ENCODE results near the gene STAT1.
"Not testable (repeated sequence)": the region's sequence is repeated elsewhere in the genome, so short reads cannot be mapped to it uniquely, and the experiment has no call there.

STAT1 gene

DNA sequence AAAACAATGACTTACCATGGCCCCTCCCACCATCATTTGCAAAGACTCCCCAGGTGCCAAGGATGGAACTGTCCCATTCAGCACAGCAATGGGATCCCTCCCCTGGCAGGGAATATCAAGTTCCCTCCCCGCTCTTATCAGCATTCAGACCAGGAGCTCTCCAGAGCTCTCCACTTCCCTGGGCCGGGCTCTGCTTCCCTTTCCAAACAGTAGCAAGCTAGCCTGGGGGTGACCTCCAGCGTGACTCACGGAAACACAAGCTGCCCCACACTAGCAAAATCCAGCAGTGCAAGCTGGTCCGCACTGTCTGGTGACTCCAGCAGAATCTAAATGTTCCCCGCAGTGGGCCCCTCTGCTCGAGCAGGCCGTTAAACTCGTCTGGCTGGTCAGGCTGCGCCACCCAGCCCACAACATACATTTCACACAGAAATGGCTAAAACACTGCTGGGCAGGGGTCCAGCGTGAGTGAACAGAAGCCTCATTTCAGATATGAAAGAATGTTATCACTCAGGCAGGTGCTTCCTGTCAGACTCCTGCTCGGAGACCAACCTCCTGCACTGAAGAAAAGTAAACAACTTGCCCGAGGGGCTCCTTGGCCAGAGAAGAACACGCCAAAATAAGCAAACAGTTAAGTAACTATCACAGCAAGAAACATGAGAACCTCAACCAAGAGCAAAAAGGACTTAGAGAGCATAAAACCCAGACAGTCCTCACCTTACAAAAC is 33.9 kb downstream of the STAT1 start:
- no peak for DNase-seq

DNA sequence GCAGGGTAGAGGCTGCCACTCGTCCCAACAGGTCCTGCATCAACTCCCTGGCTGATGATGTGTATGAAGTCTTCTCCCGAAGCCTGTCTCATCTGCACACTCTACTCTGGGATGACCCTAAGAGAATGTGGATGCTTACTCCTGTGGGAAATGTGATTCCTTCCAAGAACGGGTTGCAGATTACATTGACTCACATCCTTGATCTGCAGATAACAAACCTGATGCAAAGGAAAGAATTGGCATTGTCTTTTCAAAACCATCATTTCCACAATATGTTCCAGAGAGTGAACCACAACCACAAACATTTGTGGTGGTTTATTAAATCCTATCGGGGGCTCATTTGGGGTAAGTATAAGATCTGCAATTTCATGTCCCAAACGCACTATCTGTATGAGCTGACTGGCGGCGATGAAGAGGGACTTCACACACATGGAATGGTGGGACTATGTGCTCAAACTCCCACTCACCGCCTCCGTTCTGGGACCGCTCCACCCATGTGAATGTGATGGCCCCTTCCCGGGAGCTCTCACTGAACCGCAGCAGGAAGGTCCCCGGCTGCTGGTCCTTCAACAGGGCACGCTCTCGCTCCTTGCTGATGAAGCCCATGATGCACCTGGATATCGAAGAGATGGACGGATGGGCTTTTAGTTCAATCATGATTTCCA is 35.5 kb downstream of the STAT1 start:
- DNase-seq = no peak

DNA sequence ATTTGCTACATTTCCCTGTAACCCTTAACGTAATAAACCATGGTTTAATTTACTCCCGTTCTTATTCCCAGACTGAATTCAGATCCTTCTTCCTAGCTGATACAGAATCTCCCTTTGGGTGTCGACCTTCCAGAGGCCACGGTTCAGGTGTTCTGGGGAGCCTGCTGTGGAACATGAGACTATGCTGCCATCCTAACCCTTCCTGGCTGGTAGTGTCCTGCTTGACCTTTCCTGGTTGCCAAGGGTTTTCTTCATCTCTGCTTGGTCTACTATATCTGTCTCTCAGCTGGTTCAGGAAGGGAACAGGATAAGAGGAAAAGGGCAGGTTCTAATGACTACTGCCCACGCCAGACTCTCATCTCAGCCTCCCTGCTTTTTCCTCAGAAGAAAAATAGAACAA is 36.5 kb downstream of the STAT1 start:
- no peak for DNase-seq

DNA sequence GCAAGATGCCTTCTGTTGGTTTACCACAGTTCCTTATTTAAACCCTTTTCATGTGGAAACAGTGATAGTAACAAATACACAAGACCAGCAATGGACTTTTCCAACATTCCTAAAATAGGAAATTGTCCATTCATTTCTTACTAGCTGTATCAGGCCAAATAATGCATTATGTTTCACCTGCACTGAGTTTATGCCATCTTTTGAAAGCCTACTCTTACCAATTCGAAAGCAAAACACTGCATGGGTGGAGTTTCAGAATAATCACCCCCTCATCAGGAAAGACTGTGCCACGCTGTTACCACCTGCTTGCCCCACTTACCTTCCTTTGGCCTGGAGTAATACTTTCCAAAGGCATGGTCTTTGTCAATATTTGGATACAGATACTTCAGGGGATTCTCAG is 37.5 kb downstream of the STAT1 start:
- no peak for DNase-seq

DNA sequence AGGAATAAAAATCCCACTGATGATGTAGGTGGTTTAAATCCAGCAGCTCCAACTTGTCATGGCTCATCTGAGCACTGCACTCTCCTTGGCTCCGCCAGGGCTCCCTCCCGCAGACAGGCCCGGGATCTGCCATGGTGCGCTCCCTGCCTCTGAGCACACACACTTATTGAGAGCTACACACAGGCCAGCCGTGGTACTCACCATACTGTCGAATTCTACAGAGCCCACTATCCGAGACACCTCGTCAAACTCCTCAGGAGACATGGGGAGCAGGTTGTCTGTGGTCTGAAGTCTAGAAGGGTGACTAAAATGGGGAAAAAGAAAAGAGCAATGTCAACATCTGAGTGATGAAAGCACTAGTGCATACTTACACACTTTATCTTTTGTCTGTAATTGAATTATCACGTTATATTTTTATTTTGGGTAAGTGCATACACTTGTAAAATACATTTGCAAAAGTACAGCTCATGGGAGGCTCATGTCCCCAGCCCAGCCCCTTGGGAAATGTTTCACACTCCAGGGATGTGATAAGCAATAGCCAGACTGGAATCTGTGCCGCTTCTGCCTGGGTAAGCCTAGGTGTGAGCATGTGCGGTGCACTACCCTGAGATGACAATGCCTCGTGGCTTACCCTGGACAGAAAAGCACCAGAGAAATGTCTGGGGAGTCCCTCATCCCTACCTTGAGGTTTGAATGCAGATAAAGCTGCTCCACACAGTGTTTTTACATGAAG is 39.2 kb downstream of the STAT1 start:
- DNase-seq = no peak

DNA sequence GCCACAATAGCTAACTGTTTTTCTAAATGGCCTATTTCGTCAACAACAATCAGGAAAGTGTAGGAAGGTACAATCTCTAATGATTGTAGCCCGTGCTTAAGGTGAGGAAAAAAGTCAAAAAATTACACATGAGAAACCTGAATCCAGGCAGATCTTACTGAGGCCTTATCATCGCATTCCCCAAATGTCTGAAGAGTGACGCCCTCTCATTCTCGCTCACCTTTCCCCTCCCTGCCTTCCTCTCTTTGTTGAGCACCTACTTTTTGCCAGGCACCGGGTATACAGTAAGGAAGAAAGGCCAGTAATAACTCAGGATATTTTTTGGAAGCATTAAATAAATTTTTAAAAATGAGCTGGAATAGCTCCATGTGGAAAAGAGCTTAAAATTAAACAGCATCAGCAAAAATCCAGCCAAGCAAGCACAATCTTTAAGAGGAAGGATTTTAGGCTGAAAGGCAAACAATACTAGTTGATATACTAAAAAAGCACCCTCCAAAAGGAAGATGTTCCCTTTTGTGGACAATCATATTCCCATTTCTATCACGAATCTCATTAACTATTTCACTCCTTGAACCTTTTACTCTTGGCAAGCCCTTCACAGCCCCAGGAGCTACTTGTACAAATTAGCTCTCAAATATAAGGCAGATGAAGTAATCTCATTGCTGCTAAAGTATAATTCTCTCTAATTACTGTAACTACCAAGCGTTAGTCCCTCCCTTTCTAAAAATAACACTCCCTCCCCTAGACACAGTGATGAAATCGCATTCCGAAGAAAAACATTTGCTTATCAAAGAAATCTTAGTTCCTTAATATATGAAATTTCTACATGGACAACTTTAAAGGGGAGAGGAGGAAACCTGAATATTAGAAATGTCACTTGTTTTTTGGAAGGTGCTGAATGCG is 40.0 kb downstream of the STAT1 start:
- DNase-seq = no peak

DNA sequence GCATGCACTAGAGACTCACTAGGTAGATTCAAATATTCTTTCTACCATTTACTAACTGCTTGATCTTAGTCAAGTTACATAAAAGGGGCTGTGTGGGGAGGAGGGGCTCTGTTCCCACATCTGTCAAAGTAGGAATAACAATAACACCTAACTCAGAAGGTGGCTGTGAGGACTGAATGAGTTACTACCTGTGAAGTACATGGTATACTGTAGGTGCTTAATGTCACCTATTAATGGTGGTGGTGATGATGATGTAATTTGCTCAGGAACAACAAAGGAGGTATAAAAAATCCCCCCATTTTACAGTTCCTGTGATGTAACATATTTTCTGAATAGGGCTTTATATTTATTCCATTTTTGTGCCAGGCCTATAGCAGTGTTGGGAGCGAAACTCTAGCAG is 40.7 kb downstream of the STAT1 start:
- no peak for DNase-seq

DNA sequence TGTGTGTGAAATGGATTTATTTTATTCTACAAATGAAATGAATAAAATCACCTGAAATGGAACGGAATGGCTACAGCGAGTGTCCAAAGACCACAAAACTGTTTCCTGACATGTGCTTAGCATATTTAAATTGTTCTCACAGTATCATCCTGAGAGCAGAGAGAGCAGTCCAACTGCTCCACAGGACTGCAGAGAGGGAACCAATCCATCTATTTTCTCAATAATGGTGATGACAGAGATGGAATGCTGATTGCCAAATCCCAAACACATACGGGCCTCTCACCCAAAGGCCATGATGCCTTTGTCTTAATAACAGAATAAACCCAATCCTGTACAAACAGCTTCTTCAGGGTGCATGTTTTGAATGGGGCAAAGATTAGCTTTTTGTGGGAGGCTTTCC is 41.1 kb downstream of the STAT1 start:
- DNase-seq = no peak

DNA sequence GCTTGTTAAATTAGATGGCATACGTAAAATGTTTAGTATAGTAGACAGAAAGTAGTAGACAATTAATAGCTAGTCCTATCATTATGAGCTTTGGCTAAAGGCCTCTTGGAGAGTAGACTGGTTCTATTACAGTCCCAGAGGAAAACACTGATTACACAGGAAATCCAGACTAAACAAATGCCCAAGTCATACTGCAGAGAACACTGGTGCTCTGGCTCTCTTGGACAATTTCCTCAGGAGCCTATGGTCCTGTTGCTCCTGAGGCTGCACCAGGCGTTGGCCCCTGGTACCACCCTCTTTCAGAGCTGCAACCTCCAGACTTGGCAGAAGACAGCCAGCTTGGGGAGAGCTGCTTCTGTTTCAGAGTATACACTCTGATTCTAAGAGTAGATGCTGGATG is 41.8 kb downstream of the STAT1 start:
- DNase-seq = no peak

DNA sequence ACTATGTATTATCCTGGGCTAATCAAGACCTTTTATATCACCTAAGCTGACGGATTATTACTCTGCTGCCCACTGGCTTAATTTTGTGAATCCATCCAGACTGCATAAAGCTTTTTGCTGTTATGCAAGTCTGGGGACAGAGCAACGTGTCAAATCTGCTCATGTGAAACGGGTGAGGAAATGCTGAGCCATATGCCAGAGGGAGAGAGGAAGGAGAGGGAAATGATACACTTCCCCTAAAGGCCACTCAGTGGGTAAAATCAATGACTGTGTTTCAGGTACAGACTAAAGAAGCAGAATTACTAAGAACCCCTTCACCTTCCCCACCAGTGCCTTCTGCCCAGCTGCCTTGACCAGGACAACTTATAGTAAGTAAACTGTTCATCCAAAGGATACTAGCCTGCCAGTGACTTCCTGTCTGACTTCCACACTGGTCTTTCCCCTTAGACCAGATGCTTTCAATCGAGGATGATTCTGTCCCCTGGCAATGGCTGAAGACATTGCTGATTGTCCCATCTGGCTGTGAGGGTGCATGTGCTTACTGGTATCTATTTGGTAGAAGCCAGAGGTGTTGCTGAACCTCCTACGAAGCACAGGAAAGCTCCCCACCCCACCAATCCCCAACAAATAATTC is 43.0 kb downstream of the STAT1 start:
- DNase-seq = no peak

DNA sequence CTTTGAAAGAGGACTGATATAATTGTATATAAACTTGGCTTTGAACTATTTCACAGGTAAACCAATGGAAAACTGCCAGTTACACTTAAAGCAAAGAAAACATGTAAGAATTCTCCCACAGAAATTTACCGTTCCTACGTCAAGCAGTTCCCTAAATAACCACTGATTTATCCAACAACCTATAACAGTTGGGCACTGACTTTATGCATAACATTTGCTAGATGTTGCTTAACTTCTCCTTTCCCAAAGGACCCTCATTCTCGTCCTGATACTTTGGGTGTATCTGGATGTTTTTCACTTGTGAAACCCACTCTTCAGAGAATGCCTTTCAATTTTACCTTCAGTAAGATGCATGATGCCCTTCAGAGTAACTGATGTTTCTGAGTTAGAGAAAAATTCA is 43.8 kb downstream of the STAT1 start:
- no peak for DNase-seq

DNA sequence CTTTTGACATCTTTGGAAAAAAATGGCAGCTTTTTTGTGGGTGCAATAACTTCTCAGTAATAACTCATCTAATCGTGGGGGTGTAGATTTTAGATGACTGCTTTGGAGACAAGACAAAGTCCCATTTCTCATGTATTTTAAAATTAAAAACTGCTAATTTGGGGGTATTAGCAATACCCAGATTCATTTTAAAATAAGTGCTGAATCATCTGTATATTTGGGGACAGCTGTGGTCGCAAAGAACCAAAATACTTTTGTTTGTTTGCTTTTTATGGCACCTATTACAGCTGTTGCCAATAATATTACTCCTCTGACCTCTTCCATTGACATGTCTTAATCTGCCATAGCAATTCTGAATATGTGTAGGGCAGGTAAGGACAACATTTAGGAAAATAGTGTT is 45.4 kb downstream of the STAT1 start:
- no peak for DNase-seq

DNA sequence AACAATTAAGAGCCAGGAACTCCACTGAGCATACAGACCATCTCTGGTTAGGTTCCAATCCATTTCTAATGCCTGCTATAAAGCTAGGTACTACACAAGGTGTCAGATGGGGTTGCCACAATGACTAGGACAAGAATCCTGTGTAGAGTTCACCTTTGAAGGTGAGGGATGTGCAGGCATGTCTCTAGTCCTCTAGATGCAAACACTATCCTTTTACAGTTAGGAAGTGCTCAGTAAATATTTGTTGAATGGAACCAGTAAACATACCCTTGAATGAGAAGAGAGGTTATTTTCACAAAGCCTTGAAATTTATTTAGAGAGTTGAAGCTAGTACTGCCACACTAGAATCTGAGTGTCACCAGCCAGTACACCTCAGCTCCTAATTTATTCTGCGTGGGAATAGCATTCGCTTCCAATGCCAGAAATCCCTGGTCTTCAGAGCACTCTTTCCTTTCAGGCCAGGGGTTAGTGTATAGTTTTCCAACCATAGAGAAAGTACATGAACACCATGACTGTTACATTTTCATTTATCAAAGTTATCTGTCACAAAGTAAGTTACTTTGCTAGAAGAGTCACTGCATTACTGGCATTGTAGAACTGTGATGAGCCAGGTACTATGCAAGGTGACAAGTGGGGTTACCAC is 48.3 kb downstream of the STAT1 start:
- no peak for DNase-seq

DNA sequence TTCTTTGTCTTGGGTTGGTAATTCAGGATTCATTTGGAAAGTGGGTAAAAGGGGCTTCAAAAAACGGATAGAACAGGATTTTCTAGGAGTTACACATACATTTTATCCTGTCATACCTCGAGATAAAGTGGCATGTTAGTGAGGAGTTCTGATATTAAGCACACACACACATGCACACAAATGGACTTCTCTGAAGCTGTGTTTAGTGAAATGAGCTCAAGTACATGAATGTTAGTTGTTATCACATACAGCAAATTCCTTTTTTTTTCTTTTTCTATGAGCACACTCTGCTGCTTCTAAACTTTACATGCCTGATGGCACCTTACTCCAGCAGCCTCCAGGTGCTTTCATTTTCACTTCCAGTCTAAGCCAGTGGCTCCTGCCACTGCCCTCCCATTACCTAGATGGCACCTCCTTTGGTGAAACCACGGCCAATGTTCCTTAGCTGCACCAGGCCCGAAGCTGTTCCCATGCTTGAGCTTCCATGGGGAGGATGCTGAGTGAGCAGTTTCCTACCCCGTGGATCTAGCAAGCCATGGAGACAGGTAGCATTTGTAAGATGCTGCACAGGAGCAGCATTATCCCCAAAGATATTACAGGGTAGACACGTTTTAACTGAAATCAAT is 49.7 kb downstream of the STAT1 start:
- DNase-seq = no peak

DNA sequence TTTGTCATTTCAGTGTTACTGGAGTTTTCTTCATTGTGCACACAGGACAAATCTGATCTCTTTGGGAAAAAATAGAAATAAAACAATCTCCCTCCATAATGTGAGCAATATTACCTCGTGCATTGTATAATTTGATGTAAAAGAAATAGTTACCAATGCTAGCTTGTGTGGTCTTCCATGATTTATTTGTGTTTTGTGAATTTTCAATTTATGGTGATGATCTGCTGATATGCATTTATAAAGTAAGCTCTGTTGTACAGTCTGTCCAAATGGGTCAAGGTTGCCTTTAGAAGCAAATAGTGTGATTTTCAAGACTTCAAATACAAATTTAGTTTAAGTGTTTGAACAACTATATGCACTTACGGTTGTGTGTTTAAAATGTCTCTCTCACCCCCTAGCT is 50.9 kb downstream of the STAT1 start:
- DNase-seq = no peak

DNA sequence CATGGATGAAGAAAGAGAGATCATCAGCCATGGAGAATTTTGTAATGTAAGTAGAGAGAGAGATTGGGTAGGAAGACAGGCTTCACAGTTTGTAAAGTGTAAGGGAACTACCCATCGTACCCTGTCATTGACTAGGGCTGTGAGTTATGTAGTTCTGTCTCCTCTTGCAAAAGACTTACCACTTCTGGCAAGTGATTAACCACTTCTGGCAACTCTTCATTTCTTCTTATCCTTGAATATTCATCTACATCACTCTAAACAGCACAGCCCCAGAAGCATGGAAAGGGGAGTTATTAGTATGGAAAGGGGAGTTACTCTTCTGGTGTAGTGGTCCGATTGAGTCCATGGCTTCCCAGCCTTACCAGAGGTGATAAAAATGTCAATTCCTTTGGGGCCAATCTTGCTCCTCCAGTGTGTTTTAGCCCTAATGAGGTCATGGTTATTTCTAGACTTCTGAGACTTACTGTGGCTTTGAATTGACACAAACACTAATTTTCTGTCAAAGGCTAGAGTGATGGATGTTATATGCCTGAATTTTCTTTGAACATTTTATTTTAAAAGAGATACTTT is 52.0 kb downstream of the STAT1 start:
- DNase-seq = no peak

DNA sequence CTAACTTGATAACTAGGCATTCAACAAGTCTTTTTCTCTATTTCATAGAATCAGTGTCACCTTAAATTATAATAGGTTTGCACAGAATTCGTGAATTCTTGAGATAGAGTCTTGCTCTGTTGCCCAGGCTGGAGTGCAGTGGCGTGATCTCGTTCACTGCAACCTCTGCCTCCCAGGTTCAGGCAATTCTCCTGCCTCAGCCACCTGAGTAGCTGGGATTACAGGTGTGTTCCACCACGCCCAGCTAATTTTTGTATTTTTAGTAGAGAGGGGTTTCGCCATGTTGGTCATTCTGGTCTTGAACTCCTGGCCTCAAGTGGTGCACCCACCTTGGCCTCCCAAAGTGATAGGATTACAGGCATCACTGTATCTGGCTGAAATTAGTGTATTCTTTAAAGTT is 52.9 kb downstream of the STAT1 start:
- not testable (repeated sequence) for DNase-seq

DNA sequence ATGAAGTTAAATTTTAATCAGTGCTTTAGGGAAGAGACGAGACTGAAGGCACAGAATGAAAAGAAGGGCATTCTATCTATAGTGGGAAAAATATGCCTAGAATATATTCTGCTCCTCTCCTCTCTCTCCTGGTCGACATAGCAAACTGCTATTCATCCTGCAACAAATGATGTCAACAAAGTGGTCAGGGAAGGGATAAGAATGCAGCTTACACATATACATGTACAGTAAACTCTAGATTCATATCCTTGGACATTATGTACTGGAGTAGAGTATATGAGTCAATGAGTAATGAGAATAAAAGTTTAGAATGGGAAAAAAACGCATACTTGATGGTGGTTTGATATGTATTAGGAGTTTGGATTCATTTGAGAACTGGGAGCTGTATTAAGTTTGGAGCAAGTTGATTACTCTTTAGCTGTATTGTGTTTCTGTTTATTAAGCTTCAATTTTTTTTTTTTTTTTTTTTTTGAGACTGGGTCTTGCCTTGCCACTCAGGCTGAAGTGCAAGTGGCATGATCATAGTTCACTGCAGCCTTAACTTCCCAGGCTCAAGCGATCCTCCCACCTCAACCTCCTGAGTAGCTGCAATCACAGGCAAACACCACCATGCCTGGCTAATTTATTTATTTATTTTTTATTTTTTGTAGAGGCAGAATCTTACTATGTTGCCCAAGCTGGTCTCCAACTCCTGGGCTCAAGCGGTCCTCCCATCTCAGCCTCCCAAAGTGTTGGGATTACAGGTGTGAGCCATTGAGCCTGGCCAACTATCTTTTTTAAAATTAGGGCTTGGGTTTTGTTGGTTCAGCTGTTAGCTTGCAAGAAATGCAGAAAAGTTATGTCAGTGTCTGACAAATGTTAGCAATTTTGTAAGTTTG is 53.8 kb downstream of the STAT1 start:
- no peak for DNase-seq

DNA sequence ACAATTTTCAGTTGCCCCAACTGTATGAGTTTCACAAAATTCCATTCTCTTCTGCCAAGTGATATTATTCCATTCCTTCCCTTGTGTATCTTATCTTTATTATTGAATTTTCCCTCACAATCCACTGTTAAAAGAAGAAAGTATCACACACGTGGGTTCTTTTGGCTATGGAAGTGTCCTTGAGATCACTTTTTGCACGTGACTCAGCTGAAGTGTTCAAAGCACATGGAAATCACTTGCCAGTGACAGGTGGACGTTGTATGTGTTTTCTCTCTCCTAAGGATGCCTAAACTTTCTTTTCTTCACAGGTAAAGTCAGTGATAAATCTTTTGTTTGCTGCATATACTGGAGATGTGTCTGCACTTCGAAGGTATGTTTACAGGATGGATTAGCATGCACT is 60.7 kb downstream of the STAT1 start:
- DNase-seq = no peak

DNA sequence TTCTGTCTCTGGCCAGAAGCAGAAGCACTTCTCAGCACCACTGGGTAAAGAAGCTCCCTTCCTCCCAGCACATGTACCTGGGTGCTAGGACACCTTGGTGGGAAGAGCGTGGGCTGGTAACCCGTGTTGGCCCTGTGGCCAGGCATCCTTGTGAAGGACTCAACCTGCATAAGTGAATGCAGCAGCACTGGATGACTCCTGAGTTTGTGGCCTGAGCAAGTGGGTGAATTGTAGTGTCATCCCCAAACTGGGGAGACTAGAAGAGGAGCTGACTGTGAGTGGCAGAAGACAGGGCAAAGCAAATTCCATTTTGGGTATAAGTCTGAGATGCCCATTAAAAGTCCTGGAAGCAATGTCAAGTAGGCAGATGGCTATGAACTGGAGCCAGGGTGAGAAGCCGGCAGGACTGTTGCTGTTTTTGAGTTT is 63.4 kb downstream of the STAT1 start:
- DNase-seq = no peak
